ENCODE data around the gene ALPL.

ALPL gene

DNA sequence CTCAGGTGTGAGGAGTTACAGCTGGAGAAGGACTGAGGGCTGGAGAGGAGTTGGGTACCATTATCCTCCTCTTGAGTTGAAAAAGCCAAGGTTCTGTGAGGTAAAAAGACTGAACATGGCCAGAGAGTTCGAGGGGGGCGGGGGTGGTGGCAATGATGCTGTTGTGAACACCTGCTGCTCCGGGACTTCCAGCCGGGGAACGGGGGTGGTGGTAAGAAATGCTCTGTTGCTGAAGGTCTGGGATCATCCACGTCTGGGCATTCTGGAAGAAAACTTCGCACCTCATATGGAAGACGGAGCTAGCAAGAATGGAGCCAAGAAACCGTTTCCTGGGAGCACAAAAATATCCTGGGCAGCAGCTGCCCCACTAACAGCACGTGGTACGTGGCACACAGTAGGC is 20.1 kb upstream of the ALPL start:
- Histone ChIP-seq H3K4me3 (ENCODE audit: low read depth, low read length, poor library complexity, severe bottlenecking) (peak overlapping the region; percentile 38), H3K4me1 (ENCODE audit: insufficient read depth, low read length, severe bottlenecking) (peaks cover 3% of the 10 kb centered on the region), H3K27me3 (ENCODE audit: insufficient read depth, low read length) (no peaks in the 10 kb centered on the region), H3K27ac (ENCODE audit: low read depth, low read length, poor library complexity, severe bottlenecking) (no peak overlapping the region), H3K9ac (ENCODE audit: low read length) (no peak overlapping the region), H4K20me1 (ENCODE audit: insufficient read depth, low read length) (no peaks in the 10 kb centered on the region), H3F3A (ENCODE audit: insufficient read depth, low read length) (no peaks in the 10 kb centered on the region), H2AFZ (ENCODE audit: low read length) (no peak overlapping the region), H3K79me2 (ENCODE audit: insufficient read depth, low read length) (no peaks in the 10 kb centered on the region), H3K9me2 (ENCODE audit: low read depth, low read length) (no peaks in the 10 kb centered on the region), H3K9me3 (ENCODE audit: low read length) (no peaks in the 10 kb centered on the region), H3K36me3 (ENCODE audit: insufficient read depth, low read length) (no peaks in the 10 kb centered on the region), H3K4me2 (ENCODE audit: low read length) (peak overlapping the region; percentile 16; the same call in 1 of the 2 replicates)
- no peak for TF ChIP-seq EZH2 (IDR thresholded peaks at IDR 0.05; ENCODE audit: borderline replicate concordance, low read length)
- TF ChIP-seq, protein P1, sequence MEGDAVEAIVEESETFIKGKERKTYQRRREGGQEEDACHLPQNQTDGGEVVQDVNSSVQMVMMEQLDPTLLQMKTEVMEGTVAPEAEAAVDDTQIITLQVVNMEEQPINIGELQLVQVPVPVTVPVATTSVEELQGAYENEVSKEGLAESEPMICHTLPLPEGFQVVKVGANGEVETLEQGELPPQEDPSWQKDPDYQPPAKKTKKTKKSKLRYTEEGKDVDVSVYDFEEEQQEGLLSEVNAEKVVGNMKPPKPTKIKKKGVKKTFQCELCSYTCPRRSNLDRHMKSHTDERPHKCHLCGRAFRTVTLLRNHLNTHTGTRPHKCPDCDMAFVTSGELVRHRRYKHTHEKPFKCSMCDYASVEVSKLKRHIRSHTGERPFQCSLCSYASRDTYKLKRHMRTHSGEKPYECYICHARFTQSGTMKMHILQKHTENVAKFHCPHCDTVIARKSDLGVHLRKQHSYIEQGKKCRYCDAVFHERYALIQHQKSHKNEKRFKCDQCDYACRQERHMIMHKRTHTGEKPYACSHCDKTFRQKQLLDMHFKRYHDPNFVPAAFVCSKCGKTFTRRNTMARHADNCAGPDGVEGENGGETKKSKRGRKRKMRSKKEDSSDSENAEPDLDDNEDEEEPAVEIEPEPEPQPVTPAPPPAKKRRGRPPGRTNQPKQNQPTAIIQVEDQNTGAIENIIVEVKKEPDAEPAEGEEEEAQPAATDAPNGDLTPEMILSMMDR (IDR thresholded peaks at IDR 0.05; ENCODE audit: low read length) = no peak

DNA sequence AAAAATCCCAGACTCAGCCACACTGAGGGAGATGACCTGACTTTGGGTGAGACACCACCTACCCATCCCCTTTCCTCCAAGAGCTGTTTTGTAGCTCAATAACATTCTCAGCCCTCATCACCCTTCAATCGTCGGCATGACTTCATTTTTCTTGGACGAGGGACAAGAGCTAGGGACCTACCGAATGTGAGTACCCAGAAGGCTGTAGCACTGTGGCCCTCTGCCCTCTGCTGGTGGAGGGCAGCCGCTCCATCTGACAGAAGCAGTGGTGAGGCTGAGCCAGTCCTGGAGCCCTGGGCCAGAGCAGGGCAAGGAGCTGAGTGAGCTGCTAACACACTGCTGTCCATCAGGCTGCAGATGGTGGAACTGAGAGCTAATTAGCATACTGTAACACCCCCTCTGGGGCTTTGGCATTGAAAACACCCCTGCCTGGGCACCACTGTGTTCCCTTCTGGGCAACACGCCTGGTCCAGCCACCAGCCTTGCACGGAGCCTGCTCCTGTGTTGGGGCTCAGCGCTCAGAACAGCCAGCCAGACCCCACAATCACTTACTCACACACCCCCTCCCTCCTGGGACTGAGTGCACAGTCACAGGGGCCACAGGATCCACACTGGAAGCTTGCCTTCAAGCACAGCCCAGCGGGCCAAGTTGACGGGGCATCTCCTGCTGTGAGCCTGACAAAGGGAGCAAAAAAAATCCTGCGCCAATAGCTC is 18.3 kb upstream of the ALPL start:
- Histone ChIP-seq H3F3A (ENCODE audit: insufficient read depth, low read length) (no peaks in the 10 kb centered on the region), H3K9me2 (ENCODE audit: low read depth, low read length) (no peaks in the 10 kb centered on the region), H3K36me3 (ENCODE audit: insufficient read depth, low read length) (no peaks in the 10 kb centered on the region), H3K4me1 (ENCODE audit: insufficient read depth, low read length, severe bottlenecking) (peaks cover 3% of the 10 kb centered on the region), H3K4me2 (ENCODE audit: low read length) (no peak overlapping the region), H3K27me3 (ENCODE audit: insufficient read depth, low read length) (no peaks in the 10 kb centered on the region), H2AFZ (ENCODE audit: low read length) (no peak overlapping the region), H4K20me1 (ENCODE audit: insufficient read depth, low read length) (no peaks in the 10 kb centered on the region), H3K79me2 (ENCODE audit: insufficient read depth, low read length) (no peaks in the 10 kb centered on the region), H3K9me3 (ENCODE audit: low read length) (no peaks in the 10 kb centered on the region), H3K4me3 (ENCODE audit: low read depth, low read length, poor library complexity, severe bottlenecking) (no peak overlapping the region), H3K27ac (ENCODE audit: low read depth, low read length, poor library complexity, severe bottlenecking) (no peak overlapping the region), H3K9ac (ENCODE audit: low read length) (no peak overlapping the region)
- TF ChIP-seq EZH2 (IDR thresholded peaks at IDR 0.05; ENCODE audit: borderline replicate concordance, low read length) = no peak
- TF ChIP-seq, protein P1 (IDR thresholded peaks at IDR 0.05; ENCODE audit: low read length) = peak; percentile 31; the same call in 1 of the 2 replicates

DNA sequence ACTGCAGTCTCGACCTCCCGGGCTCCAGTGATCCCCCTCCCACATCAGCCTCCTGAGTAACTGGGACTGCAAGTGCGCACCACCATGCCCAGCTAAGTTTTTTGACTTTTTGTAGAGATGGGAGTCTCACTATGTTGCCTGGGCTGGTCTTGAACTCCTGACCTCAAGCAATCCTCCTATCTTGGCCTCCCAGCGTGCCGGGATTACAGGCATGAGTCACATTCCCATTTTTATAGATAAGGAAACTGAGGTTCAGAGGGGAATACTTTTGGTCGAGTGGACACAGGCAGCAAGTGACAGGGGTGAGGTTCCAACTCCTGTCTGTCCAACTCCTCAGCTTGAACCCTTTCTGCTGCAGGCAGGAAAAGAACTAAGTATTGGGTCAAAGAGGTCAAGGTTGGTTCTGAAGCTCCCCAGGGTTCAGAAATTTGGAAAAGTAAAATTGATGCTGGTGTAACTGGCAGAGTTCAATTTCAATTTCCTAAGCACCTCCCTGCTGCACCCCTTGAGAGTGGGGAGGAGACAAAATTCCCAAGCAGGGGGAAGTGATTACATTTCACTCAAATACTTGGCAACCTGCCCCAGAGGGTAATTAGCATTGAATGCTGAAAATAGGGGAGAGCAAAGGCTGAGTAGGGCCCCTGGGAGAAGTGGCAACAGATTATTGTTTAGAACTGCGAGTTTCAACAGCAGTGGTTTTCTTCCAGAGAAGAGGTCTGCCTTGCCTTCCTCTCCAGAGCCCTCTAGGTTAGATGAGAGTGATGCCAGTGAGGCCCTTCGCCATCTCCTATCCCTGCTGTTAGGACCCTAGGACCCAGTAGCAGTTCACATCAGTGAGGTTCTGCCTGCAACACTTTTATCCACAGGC is 17.5 kb upstream of the ALPL start:
- no peaks in the 10 kb centered on the region for H3K79me2 ChIP-seq (ENCODE audit: insufficient read depth, low read length)
- no peak overlapping the region for H3K4me3 ChIP-seq (ENCODE audit: low read depth, low read length, poor library complexity, severe bottlenecking)
- H3K27me3 ChIP-seq (ENCODE audit: insufficient read depth, low read length) = no peaks in the 10 kb centered on the region
- H3K36me3 ChIP-seq (ENCODE audit: insufficient read depth, low read length) = no peaks in the 10 kb centered on the region
- no peaks in the 10 kb centered on the region for H3F3A ChIP-seq (ENCODE audit: insufficient read depth, low read length)
- H3K9me3 ChIP-seq (ENCODE audit: low read length) = no peaks in the 10 kb centered on the region
- H3K27ac ChIP-seq (ENCODE audit: low read depth, low read length, poor library complexity, severe bottlenecking) = no peak overlapping the region
- H3K4me1 ChIP-seq (ENCODE audit: insufficient read depth, low read length, severe bottlenecking) = peaks cover 3% of the 10 kb centered on the region
- H4K20me1 ChIP-seq (ENCODE audit: insufficient read depth, low read length) = no peaks in the 10 kb centered on the region
- no peak overlapping the region for H3K4me2 ChIP-seq (ENCODE audit: low read length)
- no peak for TF ChIP-seq EZH2 (IDR thresholded peaks at IDR 0.05; ENCODE audit: borderline replicate concordance, low read length)
- TF ChIP-seq, protein P1 (IDR thresholded peaks at IDR 0.05; ENCODE audit: low read length) = no peak
- H3K9ac ChIP-seq (ENCODE audit: low read length) = no peak overlapping the region
- no peaks in the 10 kb centered on the region for H3K9me2 ChIP-seq (ENCODE audit: low read depth, low read length)
- no peak overlapping the region for H2AFZ ChIP-seq (ENCODE audit: low read length)
